Right hindlimb (tissue), 1 donor: ENCODE data around the gene UNC80.

Source experiments
- DNase-seq: peaks from one replicate; pipeline ENCODE4 v3.0.0-alpha.2; 2018

Gene UNC80

GRCh38 chr2:209973328-209973727 lies 201.7 kb downstream of the UNC80 start:
- DNase-seq: no peak

- no peak for DNase-seq
These were observed 202.9 kb downstream of the UNC80 start for GRCh38 chr2:209974576-209974975.

- DNase-seq: no peak
These were observed 205.2 kb downstream of the UNC80 start for GRCh38 chr2:209976698-209977385.

- no peak for DNase-seq
These were observed 206.0 kb downstream of the UNC80 start for GRCh38 chr2:209977386-209978239.

GRCh38 chr2:209984291-209984690 lies 212.7 kb downstream of the UNC80 start:
- no peak for DNase-seq

- DNase-seq: no peak
These were observed 214.2 kb downstream of the UNC80 start for GRCh38 chr2:209985874-209986273.

- DNase-seq: no peak
These were observed 214.8 kb downstream of the UNC80 start for GRCh38 chr2:209986415-209986814.

GRCh38 chr2:209988010-209988409 lies 216.4 kb downstream of the UNC80 start:
- no peak for DNase-seq

- no peak for DNase-seq
These were observed 219.2 kb downstream of the UNC80 start for GRCh38 chr2:209990838-209991237.

GRCh38 chr2:209993968-209994367 lies 222.3 kb downstream of the UNC80 start:
- DNase-seq: no peak

GRCh38 chr2:209998596-209998995 lies 227.0 kb downstream of the UNC80 start:
- DNase-seq: no peak

GRCh38 chr2:210000464-210001324 lies 229.1 kb downstream of the UNC80 start:
- DNase-seq: no peak

- peak; percentile 96 for DNase-seq
These were observed 230.8 kb downstream of the UNC80 start, which contains the start of gene RPE for GRCh38 chr2:210002158-210003157. RPE (plus strand) TSS chr2:210002638; CDS start chr2:210002662, 24 bp downstream.

GRCh38 chr2:210003359-210003758 lies 231.7 kb downstream of the UNC80 start:
- no peak for DNase-seq

- no peak for DNase-seq
These were observed 233.2 kb downstream of the UNC80 start for GRCh38 chr2:210004881-210005280.

- no peak for DNase-seq
These were observed 236.3 kb downstream of the UNC80 start for GRCh38 chr2:210007895-210008294.

GRCh38 chr2:210009126-210009525 lies 237.5 kb downstream of the UNC80 start:
- no peak for DNase-seq

GRCh38 chr2:210009896-210010295 lies 238.3 kb downstream of the UNC80 start:
- no peak for DNase-seq

- DNase-seq: no peak
These were observed 248.5 kb downstream of the UNC80 start for GRCh38 chr2:210020138-210020537.

GRCh38 chr2:210022824-210023223 lies 251.2 kb downstream of the UNC80 start:
- DNase-seq: no peak

GRCh38 chr2:210027608-210028007 lies 256.0 kb downstream of the UNC80 start:
- no peak for DNase-seq

- DNase-seq: no peak
These were observed 256.5 kb downstream of the UNC80 start for GRCh38 chr2:210028178-210028577.
